HL-60 (cell line): Measurements from ENCODE around the gene SLC24A3.

ENCODE experiments used
- DNase-seq, 2 experiments: peaks; one replicate each; pipeline ENCODE4 v3.0.0-alpha.2; 2010 to 2020; ENCODE audit warnings: low read depth in 1 of 2, low spot score in 1 of 2
- H3K27ac ChIP-seq: fragments of 250-450 bp; sonication (Bioruptor Pico); replicated peaks from 2 replicates; pipeline ENCODE4 v1.5.1; 2020; ENCODE audit warnings: mild to moderate bottlenecking, moderate library complexity
- H3K27me3 ChIP-seq: fragments of 250-450 bp; sonication (Bioruptor Pico); 2 replicates; pipeline ENCODE4 v1.5.1; 2021; ENCODE audit warnings: mild to moderate bottlenecking, moderate library complexity; ENCODE audit not compliant: insufficient read depth, poor library complexity, severe bottlenecking
- H3K4me3 ChIP-seq: replicated peaks from 2 replicates; pipeline ENCODE4 v1.5.1; 2011; ENCODE audit warnings: mild to moderate bottlenecking, control low read depth, low read length; ENCODE audit not compliant: insufficient read depth
- CTCF ChIP-seq: IDR thresholded peaks from one replicate; pipeline ENCODE4 v1.5.1; 2011; ENCODE audit warnings: low read length, control low read depth, inconsistent platforms; ENCODE audit not compliant: insufficient read depth
- GABPA ChIP-seq: IDR thresholded peaks from 2 replicates; pipeline ENCODE4 v1.6.1; 2012; ENCODE audit warnings: low read depth
- POLR2AphosphoS5 ChIP-seq: IDR thresholded peaks from 2 replicates; pipeline ENCODE4 v1.6.1; 2012; ENCODE audit warnings: low read depth
- REST ChIP-seq: IDR thresholded peaks from 2 replicates; pipeline ENCODE4 v1.6.1; 2012; ENCODE audit warnings: low read depth; ENCODE audit not compliant: insufficient replicate concordance
- SPI1 ChIP-seq: IDR thresholded peaks from 2 replicates; pipeline ENCODE4 v1.6.1; 2012; ENCODE audit warnings: low read depth, mild to moderate bottlenecking, borderline replicate concordance

Gene SLC24A3

GRCh38 chr20:19652591-19653026, 440.2 kb downstream of the SLC24A3 start:
- Histone ChIP-seq H3K27me3 (no peaks in the 10 kb centered on the region), H3K27ac (no peak overlapping the region), H3K4me3 (no peak overlapping the region)
- TF ChIP-seq GABPA: no peak
- no peak for TF ChIP-seq POLR2AphosphoS5
- TF ChIP-seq REST: no peak
- no peak for TF ChIP-seq CTCF
- TF ChIP-seq SPI1: no peak
- DNase-seq: no peak

GRCh38 chr20:19653327-19653726, 440.9 kb downstream of the SLC24A3 start:
- Histone ChIP-seq H3K27me3 (no peaks in the 10 kb centered on the region), H3K27ac (no peak overlapping the region), H3K4me3 (no peak overlapping the region)
- no peak for DNase-seq
- no peak for TF ChIP-seq CTCF
- TF ChIP-seq REST: no peak
- no peak for TF ChIP-seq GABPA
- TF ChIP-seq SPI1: no peak
- no peak for TF ChIP-seq POLR2AphosphoS5

- no peak for DNase-seq
- Histone ChIP-seq H3K27ac (no peak overlapping the region), H3K4me3 (no peak overlapping the region), H3K27me3 (no peaks in the 10 kb centered on the region)
- no peak for TF ChIP-seq POLR2AphosphoS5
- TF ChIP-seq REST: no peak
- TF ChIP-seq CTCF: no peak
- TF ChIP-seq SPI1: no peak
- TF ChIP-seq GABPA: no peak
These were observed 442.5 kb downstream of the SLC24A3 start for GRCh38 chr20:19654921-19655320.
